GM12875 (cell line): ENCODE measurements around the gene FRG2.
"Not testable (repeated sequence)": the region's sequence is repeated elsewhere in the genome, so short reads cannot be mapped to it uniquely, and the experiment has no call there.

Experiments
- H3K4me3 ChIP-seq: one replicate; pipeline ENCODE4 v1.5.1; 2011; ENCODE audit warnings: low read depth, low read length, control low read depth
- CTCF ChIP-seq: IDR thresholded peaks from 2 replicates; pipeline ENCODE4 v1.5.1; 2011; ENCODE audit warnings: low read depth, mild to moderate bottlenecking, control low read depth, inconsistent platforms, low read length, moderate library complexity, borderline replicate concordance; ENCODE audit not compliant: insufficient read depth

The FRG2 gene

GRCh38 chr4:190014771-190015537 lies 12.1 kb downstream of the FRG2 start:
- no peak overlapping the region for H3K4me3 ChIP-seq
- no peak for TF ChIP-seq CTCF

GRCh38 chr4:189989941-189990340 lies 37.1 kb downstream of the FRG2 start:
- H3K4me3 ChIP-seq: not testable (repeated sequence)

- no peak overlapping the region for H3K4me3 ChIP-seq
- no peak for TF ChIP-seq CTCF
Observed at GRCh38 chr4:189988877-189989431, 38.1 kb downstream of the FRG2 start.

- not testable (repeated sequence) for H3K4me3 ChIP-seq
Observed at GRCh38 chr4:189985651-189986243, 41.3 kb downstream of the FRG2 start.

GRCh38 chr4:189984661-189985060 lies 42.4 kb downstream of the FRG2 start:
- not testable (repeated sequence) for H3K4me3 ChIP-seq

GRCh38 chr4:189983916-189984526 lies 43.0 kb downstream of the FRG2 start:
- H3K4me3 ChIP-seq: not testable (repeated sequence)

GRCh38 chr4:189981970-189982369 lies 45.1 kb downstream of the FRG2 start:
- H3K4me3 ChIP-seq: no peak overlapping the region
- TF ChIP-seq CTCF: no peak

- H3K4me3 ChIP-seq: not testable (repeated sequence)
Observed at GRCh38 chr4:189980292-189980691, 46.8 kb downstream of the FRG2 start.

GRCh38 chr4:189979196-189980047 lies 47.6 kb downstream of the FRG2 start:
- H3K4me3 ChIP-seq: no peak overlapping the region
- no peak for TF ChIP-seq CTCF
